Heart left ventricle (tissue), 16 donors: ENCODE measurements around the gene SLC9A5. TPM values are rescaled to one million over a fixed set of nuclear protein-coding genes. Genes with fewer than 3 reads are reported as not detected.

Experiments used
- ATAC-seq, 4 donors: fragments of 200-7000 bp; cut with Tn5 transposase; one replicate each; pipeline ENCODE4 v1.9.1; 2020 to 2022; ENCODE audit warnings: moderate library complexity in 4 of 4, mild to moderate bottlenecking in 3 of 4, moderate number of reproducible peaks in 1 of 4
- DNase-seq, 5 donors: peaks; one replicate each; pipeline ENCODE4 v3.0.0-alpha.2; 2020
- H3K27ac ChIP-seq, 12 donors: fragments of 200-600 bp; sonication (generic) in 4 of 12; one replicate each; pipeline versions ENCODE4 v1.5.0 to v1.8.0; 2016 to 2022; ENCODE audit warnings: mild to moderate bottlenecking in 2 of 12
- H3K27me3 ChIP-seq, 9 donors: fragments of 200-600 bp; sonication (generic) in 2 of 9; one replicate each; pipeline versions ENCODE4 v1.5.1 to v1.8.0; 2016 to 2022; ENCODE audit warnings: mild to moderate bottlenecking in 3 of 9
- H3K36me3 ChIP-seq, 9 donors: fragments of 200-600 bp; sonication (generic) in 2 of 9; one replicate each; pipeline versions ENCODE4 v1.5.0 to v1.8.0; 2018 to 2022; ENCODE audit warnings: mild to moderate bottlenecking in 2 of 9
- H3K4me1 ChIP-seq, 12 donors: fragments of 200-600 bp; sonication (generic) in 4 of 12; one replicate each; pipeline versions ENCODE4 v1.5.0 to v1.8.0; 2016 to 2022; ENCODE audit warnings: mild to moderate bottlenecking in 3 of 12
- H3K4me3 ChIP-seq, 12 donors: fragments of 200-600 bp; sonication (generic) in 4 of 12; one replicate each; pipeline versions ENCODE4 v1.5.0 to v1.8.0; 2017 to 2022; ENCODE audit warnings: mild to moderate bottlenecking in 9 of 12, moderate library complexity in 4 of 12
- H3K9me3 ChIP-seq, 12 donors: fragments of 200-600 bp; sonication (generic) in 4 of 12; one replicate each; pipeline versions ENCODE4 v1.5.0 to v1.8.0; 2016 to 2022; ENCODE audit warnings: mild to moderate bottlenecking in 1 of 12
- POLR2A ChIP-seq, 2 donors: fragments of 450-650 bp; IDR thresholded peaks; one replicate each; pipeline ENCODE4 v1.6.1; 2017; ENCODE audit warnings: antibody characterized with exemption in 2 of 2, mild to moderate bottlenecking in 2 of 2, moderate library complexity in 2 of 2
- WGBS, 4 donors: extraction: QIAGEN DNeasy Blood & Tissue Kit in 2 of 4; methylation state at CpG; one replicate each; pipeline versions ENCODE4 v1.1.5 to v1.1.7; 2013 to 2018; 5-methylcytosine and 5-hydroxymethylcytosine counted together
- intact Hi-C, 10 donors: fragments of 100-400 bp; cut with DNase I; formaldehyde crosslinking; loops; one replicate each; pipeline versions ENCODE4 v1.11.1 to v1.14.2; 2022
- long read RNA-seq, 3 donors: library from polyadenylated mRNA; unstranded; transcript quantifications; one replicate each; pipeline ENCODE4 v2.0.0, GENCODE V29; 2020 to 2021
- polyA plus RNA-seq, 2 donors: library from polyadenylated mRNA; stranded (reverse); fragments of 200-250 nt; gene quantifications; one replicate each; pipeline ENCODE4 v1.2.3, GENCODE V29; 2013
- total RNA-seq, 9 donors: library from RNA; depleted of rRNA in 2 of 9; stranded (reverse); fragments of >200 nt in 2 of 9; fragmentation: NEBNext Ultra II Directional in 3 of 9; extraction: Animal tissue kit (Norgen Biotek cat#: 25700) in 3 of 9; gene quantifications; one replicate each; pipeline versions ENCODE4 v1.1.0 to v1.2.4, GENCODE V29; 2016 to 2023
- TF ChIP-seq, protein P1 (sequence below), 12 donors: fragments of 200-600 bp; sonication (generic) in 4 of 12; IDR thresholded peaks; one replicate each; pipeline versions ENCODE4 v1.5.0 to v1.8.0; 2018 to 2022; ENCODE audit warnings: antibody characterized with exemption in 12 of 12, mild to moderate bottlenecking in 5 of 12
- donor health status: ischemic (EF 13 %, LVEDD 7.1; RV severe dilation, severe dysfunction).
- donor health status: healthy with polysubstance abuse.
- donor health status: DM: no; HTN: yes; CAD: no.
- donor health status: DM: no; HTN: no; CAD: no.
- donor health status: ischemic (EF 25% LVEDD 6.9; RV normal size, moderate dysfunction).
- donor health status: ischemic (EF 25% LVEDD 5.7; RV mildly dilated, moderate dysfunction).
- donor health status: healthy.
- donor health status: DM: yes; HTN: yes; CAD: no.
- donor health status: ischemic (EF 35%, LVEDD 5.7; RV mildly dilated, moderate dysfunction).
- donor health status: nonischemic (EF 11% LVEDD 7.7; RV severe dilation, severe dysfunction).
- donor health status: DM: yes; HTN: yes; CAD: no.
- donor health status: PGD.
- donor health status: ischemic (EF 29% LVEDD 5.4; RV normal size, mild dysfunction).
- donor health status: nonischemic (EF 23%, LVEDD 6.1; RV moderate dilation, normal function).

Gene SLC9A5, protein sequence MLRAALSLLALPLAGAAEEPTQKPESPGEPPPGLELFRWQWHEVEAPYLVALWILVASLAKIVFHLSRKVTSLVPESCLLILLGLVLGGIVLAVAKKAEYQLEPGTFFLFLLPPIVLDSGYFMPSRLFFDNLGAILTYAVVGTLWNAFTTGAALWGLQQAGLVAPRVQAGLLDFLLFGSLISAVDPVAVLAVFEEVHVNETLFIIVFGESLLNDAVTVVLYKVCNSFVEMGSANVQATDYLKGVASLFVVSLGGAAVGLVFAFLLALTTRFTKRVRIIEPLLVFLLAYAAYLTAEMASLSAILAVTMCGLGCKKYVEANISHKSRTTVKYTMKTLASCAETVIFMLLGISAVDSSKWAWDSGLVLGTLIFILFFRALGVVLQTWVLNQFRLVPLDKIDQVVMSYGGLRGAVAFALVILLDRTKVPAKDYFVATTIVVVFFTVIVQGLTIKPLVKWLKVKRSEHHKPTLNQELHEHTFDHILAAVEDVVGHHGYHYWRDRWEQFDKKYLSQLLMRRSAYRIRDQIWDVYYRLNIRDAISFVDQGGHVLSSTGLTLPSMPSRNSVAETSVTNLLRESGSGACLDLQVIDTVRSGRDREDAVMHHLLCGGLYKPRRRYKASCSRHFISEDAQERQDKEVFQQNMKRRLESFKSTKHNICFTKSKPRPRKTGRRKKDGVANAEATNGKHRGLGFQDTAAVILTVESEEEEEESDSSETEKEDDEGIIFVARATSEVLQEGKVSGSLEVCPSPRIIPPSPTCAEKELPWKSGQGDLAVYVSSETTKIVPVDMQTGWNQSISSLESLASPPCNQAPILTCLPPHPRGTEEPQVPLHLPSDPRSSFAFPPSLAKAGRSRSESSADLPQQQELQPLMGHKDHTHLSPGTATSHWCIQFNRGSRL
- total RNA-seq (1 to 10 TPM in 6 of 9 donors, under 1 TPM in 3; 0.16 to 2.0 (median 1.3) TPM), polyA plus RNA-seq (1 to 10 TPM in 1 of 2 donors, under 1 TPM in 1; 0.29 to 1.0 TPM)
- long read RNA-seq, donor 1, partial matches to known transcripts, result 1 of 3 reads
- long read RNA-seq, donor 1, other reads (novel, unspliced or antisense), result 1 of 3 reads
- long read RNA-seq, donor 2, partial matches to known transcripts, result 3 of 9 reads
- long read RNA-seq, donor 2, other reads (novel, unspliced or antisense), result 3 of 9 reads
- long read RNA-seq, donor 3, partial matches to known transcripts, result 1 of 4 reads
- long read RNA-seq, donor 3, other reads (novel, unspliced or antisense), result 1 of 4 reads

DNA sequence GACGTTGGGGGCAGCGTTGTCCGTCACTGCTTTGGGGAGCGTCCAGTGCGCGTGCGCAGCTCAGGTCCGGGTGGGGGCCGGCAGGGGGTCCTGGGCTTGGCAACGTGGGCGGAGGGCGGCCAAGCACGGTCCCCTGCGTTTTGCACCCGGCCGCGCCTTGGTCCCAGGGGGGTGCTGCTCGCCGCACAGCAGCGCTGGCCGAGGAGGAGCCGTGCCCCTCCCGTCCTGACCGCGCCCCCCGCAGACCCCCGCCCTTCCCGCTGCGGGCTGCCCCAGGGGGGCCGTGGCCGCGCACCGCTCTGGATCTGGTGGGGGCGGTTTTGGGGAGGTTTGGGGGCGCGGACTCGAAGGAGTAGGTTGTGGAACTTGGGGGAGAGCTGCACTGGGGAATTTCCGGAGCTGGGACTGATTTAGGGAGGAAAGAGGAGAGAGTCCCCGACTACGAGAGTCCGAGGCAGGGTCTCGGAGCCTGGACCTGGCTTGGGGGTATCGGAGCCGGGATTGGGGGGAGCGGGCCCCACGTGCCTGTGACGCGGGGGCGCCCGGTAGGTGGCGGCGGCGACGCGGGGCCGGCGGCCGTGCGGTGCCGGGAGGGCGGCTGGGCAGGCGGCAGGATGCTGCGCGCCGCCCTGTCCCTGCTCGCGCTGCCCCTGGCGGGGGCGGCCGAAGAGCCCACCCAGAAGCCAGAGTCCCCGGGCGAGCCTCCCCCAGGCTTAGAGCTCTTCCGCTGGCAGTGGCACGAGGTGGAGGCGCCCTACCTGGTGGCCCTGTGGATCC lies at the start of gene SLC9A5:
TSS of gene SLC9A5 (plus strand) at position 579 of the 777 bp plus-strand sequence. CDS start at position 615, 36 bp downstream.
- H3K9me3 ChIP-seq, result no peaks in the 10 kb centered on the region
- H3K36me3 ChIP-seq, result no peaks in the 10 kb centered on the region
- WGBS, 4 donors, result 0 to 3% (median 1%) methylated on average over 8 to 75 of the region's 75 CpGs
- intact Hi-C loops, result loop anchor here in 2 of 10 donors (5.0 kb wide), 2 partner anchors 56 to 76 kb away; partner anchors contain the start of genes NOL3 (in 2 of the 2), E2F4 (in 1 of the 2) and EXOC3L1 (in 1 of the 2)
- H3K27ac ChIP-seq, result peak within 1 kb of the TSS in 9 of 12 donors; percentile 42 to 99 (median 93)
- ATAC-seq (no peak), DNase-seq (peak in 4 of 5 donors; percentile 45 to 71 (median 48))
- peaks cover 0 to 10% (median 0%) of the 10 kb centered on the region in 9 donors for H3K27me3 ChIP-seq
- peak within 1 kb of the TSS; percentile 34 to 94 (median 82) for H3K4me3 ChIP-seq
- TF ChIP-seq, protein P1, sequence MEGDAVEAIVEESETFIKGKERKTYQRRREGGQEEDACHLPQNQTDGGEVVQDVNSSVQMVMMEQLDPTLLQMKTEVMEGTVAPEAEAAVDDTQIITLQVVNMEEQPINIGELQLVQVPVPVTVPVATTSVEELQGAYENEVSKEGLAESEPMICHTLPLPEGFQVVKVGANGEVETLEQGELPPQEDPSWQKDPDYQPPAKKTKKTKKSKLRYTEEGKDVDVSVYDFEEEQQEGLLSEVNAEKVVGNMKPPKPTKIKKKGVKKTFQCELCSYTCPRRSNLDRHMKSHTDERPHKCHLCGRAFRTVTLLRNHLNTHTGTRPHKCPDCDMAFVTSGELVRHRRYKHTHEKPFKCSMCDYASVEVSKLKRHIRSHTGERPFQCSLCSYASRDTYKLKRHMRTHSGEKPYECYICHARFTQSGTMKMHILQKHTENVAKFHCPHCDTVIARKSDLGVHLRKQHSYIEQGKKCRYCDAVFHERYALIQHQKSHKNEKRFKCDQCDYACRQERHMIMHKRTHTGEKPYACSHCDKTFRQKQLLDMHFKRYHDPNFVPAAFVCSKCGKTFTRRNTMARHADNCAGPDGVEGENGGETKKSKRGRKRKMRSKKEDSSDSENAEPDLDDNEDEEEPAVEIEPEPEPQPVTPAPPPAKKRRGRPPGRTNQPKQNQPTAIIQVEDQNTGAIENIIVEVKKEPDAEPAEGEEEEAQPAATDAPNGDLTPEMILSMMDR (IDR thresholded peaks at IDR 0.05), result peak in 7 of 12 donors; percentile 14 to 45 (median 29)
- peak in 1 of 2 donors; percentile 21 for TF ChIP-seq POLR2A (IDR thresholded peaks at IDR 0.05)
- H3K4me1 ChIP-seq, result peaks cover 18 to 58% (median 40%) of the 10 kb centered on the region in 12 donors

DNA sequence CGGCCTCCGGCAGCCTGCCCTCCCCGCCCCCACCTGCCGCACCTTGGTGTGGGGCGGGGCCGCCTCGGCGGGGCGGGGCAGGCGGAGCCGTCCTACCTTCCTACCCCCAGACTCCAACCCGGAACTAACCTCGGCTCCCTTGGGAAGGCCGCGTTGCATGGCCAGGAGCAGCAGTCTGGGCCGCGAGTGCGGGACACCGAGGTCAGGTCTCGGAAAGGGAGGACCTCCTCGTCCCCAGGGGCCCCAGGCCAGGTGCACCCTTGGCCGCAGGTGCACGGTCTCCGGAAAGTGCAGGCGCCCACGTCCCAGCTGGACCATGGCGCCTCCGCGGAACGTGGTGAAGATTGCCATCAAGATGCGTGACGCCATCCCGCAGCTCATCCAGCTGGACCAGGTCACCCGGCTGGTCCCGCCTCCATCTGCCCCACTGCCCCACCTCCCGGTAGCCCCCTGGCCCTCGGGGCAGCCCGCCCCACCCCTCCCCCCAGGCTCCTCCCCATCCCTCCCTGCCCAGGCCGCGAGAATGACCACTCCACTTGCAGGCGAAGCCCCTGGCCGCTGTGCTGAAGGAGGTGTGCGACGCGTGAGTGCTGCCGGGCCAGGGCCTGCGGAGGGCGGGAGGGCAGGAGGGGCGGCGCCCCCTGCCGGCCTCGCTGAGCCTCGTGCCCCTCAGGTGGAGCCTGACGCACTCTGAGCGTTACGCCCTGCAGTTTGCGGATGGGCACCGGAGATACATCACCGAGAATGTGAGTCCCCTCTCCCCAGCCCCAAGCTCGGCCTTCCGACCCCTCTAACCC lies 49.6 kb upstream of the SLC9A5 start, which contains the start of gene ELMO3:
TSS of gene ELMO3 (plus strand) at position 121 of the 797 bp plus-strand sequence. CDS start at position 317, 196 bp downstream.
- H3K27me3 ChIP-seq, result no peaks in the 10 kb centered on the region
- H3K9me3 ChIP-seq, result no peaks in the 10 kb centered on the region
- DNase-seq (no peak), ATAC-seq (peak in 3 of 4 donors; percentile 4 to 32 (median 7))
- H3K27ac ChIP-seq, result peak within 1 kb of the TSS in 1 of 12 donors; percentile 27
- TF ChIP-seq, protein P1 (IDR thresholded peaks at IDR 0.05), result peak in 5 of 12 donors; percentile 13 to 40 (median 36)
- no peak for TF ChIP-seq POLR2A (IDR thresholded peaks at IDR 0.05)
- 47 to 72% (median 55%) methylated on average over 14 to 61 of the region's 61 CpGs for WGBS, 4 donors
- H3K4me1 ChIP-seq, result peaks cover 0 to 23% (median 9%) of the 10 kb centered on the region in 12 donors
- H3K4me3 ChIP-seq, result peak within 1 kb of the TSS in 1 of 12 donors; percentile 7
- intact Hi-C loops, result no loop called here
- peaks cover 0 to 86% (median 68%) of the 10 kb centered on the region in 9 donors for H3K36me3 ChIP-seq

- WGBS, 4 donors, result 42 to 63% (median 59%) methylated on average over 20 to 22 of the region's 22 CpGs
- intact Hi-C loops, result no loop called here
- Histone ChIP-seq H3K36me3 (peaks cover 0 to 84% (median 64%) of the 10 kb centered on the region in 9 donors), H3K27me3 (no peaks in the 10 kb centered on the region), H3K4me3 (no peak overlapping the region), H3K27ac (no peak overlapping the region), H3K4me1 (peaks cover 0 to 19% (median 9%) of the 10 kb centered on the region in 12 donors), H3K9me3 (no peaks in the 10 kb centered on the region)
- DNase-seq (no peak), ATAC-seq (peak in 3 of 4 donors; percentile 6 to 24 (median 8))
- TF ChIP-seq, protein P1 (IDR thresholded peaks at IDR 0.05), result no peak
- no peak for TF ChIP-seq POLR2A (IDR thresholded peaks at IDR 0.05)
Measured at GRCh38 chr16:67199808-67200198, 49.0 kb upstream of the SLC9A5 start.
